NOMO-1 treated with dmso at 0.1 percent for 144 hours (cell line): Measurements from ENCODE around the gene BAIAP3.

Source experiments
- DNase-seq: peaks from one replicate; lab custom pipeline; 2025; ENCODE audit not compliant: unreplicated experiment; lab: John Stamatoyannopoulos, UW

The BAIAP3 gene

GRCh38 chr16:1381612-1382406 lies 48.4 kb downstream of the BAIAP3 start:
- no peak for DNase-seq

GRCh38 chr16:1383556-1383955 lies 50.1 kb downstream of the BAIAP3 start:
- DNase-seq: no peak

DNA sequence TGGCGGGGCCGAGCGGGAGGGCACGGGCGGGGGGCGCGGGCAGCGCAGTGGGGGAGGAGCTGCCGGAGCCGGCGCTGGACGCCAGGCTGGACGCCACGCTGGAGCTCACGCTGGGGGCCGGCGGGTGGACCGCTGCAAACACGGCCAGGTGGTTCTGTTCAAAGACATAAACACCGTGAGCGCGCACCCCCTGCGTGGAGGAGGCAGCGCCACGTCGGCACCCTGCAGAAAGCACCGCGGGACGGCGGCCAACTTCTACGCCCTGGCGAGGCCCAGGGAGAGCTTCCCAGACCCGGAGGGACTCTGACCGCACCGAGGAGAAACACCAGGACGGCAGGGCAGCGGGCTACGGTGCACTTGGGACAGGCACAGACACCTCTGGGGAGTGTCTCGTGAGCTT lies 51.8 kb downstream of the BAIAP3 start:
- DNase-seq: no peak

DNA sequence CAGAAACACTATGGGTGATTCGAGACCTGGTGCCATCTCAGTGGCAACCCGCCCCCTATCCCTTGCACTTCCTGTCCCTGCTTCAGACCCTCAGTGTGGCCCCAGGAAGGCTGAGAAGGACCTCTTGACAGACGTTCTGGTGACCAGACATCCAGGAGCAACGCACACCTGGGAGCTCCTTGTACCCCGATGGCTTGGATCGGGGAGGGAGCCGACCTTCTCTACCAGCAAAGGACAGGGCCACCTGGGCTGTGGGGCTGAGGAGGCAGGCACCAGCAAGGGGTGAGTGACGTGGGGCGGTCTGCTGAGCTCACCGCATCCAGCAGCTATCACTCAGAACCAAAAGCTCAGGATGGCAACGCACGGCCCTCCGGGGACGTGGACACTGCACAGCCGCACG lies 53.9 kb downstream of the BAIAP3 start:
- DNase-seq: no peak

DNA sequence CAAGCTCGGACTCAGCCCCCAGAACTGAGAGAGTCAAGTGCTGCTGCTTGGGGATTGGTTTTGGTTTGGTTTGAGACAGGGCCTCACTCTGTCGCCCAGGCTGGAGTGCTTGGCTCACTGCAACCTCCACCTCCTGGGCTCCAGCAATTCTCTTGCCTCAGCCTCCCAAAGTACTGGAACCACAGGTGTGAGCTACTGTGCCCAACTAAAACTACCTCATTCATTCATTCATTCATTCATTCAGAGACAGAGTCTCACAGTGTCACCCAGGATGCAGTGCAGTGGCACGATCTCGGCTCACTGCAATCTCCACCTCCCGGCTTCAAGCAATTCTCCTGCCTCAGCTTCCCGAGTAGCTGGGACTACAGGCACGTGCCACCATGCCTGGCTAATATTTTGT lies 56.3 kb downstream of the BAIAP3 start:
- DNase-seq: no peak

DNA sequence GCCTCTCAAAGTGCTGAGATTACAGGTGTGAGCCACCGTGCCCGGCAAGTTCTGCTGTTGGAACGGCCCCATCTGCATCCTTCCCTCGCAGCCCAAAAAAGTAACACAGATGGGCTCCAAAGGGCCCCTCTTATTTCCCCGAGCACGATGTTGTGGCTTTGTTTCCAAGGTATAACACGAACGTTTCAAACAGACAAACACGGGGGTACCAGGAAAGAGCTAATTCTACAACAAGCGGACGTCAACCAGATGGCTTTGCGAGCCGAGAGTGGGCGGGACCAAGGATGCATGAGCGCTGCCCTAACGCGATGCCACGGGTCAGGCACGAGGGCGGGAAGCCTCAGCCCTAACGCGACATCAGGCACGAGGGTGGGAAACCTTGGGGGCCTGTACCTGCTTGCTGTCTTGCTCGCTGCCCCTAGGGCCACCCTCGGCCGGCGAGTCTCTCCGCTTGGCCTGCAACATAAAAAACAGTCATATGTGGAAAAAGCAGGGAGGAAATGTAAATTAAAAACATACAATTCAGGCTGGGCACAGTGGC lies 56.9 kb downstream of the BAIAP3 start:
- no peak for DNase-seq

DNA sequence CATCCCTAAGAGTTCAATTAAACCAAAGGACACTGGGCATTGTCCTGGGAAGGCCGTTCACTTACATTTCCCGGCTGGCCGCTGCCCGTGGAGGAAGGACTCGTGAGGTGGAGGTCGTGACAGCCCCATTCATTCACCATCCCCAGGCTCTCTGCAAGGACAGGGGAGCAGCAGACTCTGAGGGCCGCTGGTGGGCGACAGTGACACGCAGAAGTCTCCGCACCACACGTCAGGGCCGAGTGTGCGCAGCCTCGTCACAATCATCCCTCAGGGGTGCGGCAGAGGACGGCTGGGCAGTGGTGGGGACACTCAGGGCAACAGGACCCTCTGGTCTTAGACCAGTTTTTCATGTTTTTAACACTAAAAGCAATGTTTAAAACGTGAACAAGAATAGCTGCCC lies 59.4 kb downstream of the BAIAP3 start:
- DNase-seq: no peak

DNA sequence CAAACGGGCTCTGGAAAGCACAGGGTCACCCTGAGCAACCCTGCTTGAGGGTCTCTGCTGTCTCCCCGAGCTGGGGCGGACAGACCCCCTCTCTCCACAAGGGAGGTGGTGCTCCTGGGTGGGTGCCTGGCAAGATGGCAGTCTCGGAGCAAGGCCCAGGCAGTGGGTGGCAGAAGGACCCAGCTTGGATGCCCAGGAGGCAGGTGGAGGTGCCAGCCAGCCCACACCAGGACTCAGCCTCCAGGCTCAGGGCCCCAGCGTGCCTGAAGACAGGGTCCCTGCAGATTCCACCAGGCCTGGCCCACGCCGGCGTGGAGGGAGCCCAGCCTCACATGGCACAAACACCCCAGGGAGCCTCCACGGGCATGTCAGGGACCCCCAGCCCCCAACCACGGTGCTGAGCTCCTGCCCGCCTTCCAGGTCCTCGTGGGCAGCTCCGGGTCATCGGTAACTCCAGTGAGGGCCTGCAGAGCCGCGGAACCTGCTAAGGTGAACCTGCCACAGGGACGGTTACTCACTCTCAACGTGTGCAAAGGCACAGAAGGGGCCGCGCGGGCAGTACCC lies 60.2 kb downstream of the BAIAP3 start:
- DNase-seq: no peak

- no peak for DNase-seq
Measured at GRCh38 chr16:1394367-1394951, 61.0 kb downstream of the BAIAP3 start.

- no peak for DNase-seq
Measured at GRCh38 chr16:1395444-1396031, 62.1 kb downstream of the BAIAP3 start.

DNA sequence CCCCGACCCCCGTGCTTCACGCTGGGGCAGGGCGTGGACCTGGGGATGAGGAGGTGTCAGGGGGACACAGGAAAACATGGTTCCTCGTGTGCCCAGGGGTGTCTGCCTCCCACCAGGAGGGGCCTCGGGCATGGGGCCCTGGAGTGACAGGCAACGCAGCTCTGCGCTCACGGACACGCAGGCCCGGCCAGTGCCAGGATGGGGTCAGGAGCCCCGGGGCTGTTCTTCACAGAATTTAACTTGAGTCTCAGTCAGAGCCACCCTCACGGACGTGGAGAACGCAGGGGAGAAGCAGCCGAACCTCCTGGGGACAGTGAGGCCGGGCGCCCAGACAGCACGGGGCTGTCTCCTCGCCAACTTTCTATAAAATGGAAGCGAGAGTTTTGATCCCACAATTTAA lies 64.3 kb downstream of the BAIAP3 start:
- DNase-seq: no peak

DNA sequence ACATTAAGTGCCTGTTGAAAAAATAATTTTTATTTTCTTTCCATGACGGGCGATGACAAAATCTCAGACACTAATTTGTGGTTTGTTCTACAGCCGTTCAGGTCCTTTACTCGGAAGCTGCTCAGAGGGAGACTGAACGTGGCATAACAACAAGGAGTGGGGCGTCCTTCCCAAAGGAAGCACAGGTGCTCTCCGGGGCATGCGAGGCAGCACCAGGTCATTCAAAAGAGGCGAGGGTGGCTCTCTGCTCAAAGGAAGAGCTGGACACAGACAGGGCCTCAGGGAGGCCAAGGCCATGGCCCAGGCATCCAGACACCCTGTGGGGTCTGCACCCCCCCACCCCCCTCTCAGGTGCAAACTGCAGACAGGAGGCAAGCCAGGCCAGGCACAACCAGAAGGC lies 64.9 kb downstream of the BAIAP3 start:
- no peak for DNase-seq
